Activated CD4-positive, alpha-beta memory T cell treated with anti-CD3 and anti-CD28 coated beads for 36 hours (primary cell): ENCODE measurements around the gene PROK2. TPM values are rescaled to one million over a fixed set of nuclear protein-coding genes. Genes with fewer than 3 reads are reported as not detected.

Experiments used
- CTCF ChIA-PET: fragments of 350-600 bp; sonication (Branson Sonifier 250); formaldehyde crosslinking; loops from one replicate; lab custom pipeline; 2021; ENCODE audit warnings: antibody characterized with exemption, inconsistent platforms; lab: Charles Lee
- POLR2A ChIA-PET: fragments of 350-600 bp; sonication (Branson Sonifier 250); formaldehyde crosslinking; loops from one replicate; lab custom pipeline; 2021; ENCODE audit warnings: antibody characterized with exemption; lab: Charles Lee
- DNase-seq: peaks from one replicate; pipeline ENCODE4 v3.0.0-alpha.2; 2020
- H3K27ac Mint-ChIP-seq: one replicate; pipeline ENCODE4 v1.8.0; 2021; ENCODE audit warnings: mixed read lengths
- H3K27me3 Mint-ChIP-seq: one replicate; pipeline ENCODE4 v1.8.0; 2021; ENCODE audit warnings: mixed read lengths
- H3K36me3 Mint-ChIP-seq: one replicate; pipeline ENCODE4 v1.8.0; 2021; ENCODE audit warnings: mixed read lengths
- H3K4me1 Mint-ChIP-seq: one replicate; pipeline ENCODE4 v1.8.0; 2021; ENCODE audit warnings: low read depth, mixed read lengths
- H3K4me3 Mint-ChIP-seq: one replicate; pipeline ENCODE4 v1.8.0; 2021; ENCODE audit warnings: mild to moderate bottlenecking, mixed read lengths
- H3K9me3 Mint-ChIP-seq: one replicate; pipeline ENCODE4 v1.8.0; 2021; ENCODE audit warnings: mixed read lengths
- intact Hi-C: fragments of 100-400 bp; cut with micrococcal nuclease; formaldehyde crosslinking; loops from one replicate; pipeline ENCODE4 v1.15.1; 2023
- total RNA-seq, 2 experiments: library from RNA; stranded (reverse); gene quantifications; one replicate each; pipeline ENCODE4 v1.2.3, GENCODE V29; 2021

The PROK2 gene, protein sequence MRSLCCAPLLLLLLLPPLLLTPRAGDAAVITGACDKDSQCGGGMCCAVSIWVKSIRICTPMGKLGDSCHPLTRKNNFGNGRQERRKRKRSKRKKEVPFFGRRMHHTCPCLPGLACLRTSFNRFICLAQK
- total RNA-seq, result under 1 TPM; 0.26 to 0.44 TPM

DNA sequence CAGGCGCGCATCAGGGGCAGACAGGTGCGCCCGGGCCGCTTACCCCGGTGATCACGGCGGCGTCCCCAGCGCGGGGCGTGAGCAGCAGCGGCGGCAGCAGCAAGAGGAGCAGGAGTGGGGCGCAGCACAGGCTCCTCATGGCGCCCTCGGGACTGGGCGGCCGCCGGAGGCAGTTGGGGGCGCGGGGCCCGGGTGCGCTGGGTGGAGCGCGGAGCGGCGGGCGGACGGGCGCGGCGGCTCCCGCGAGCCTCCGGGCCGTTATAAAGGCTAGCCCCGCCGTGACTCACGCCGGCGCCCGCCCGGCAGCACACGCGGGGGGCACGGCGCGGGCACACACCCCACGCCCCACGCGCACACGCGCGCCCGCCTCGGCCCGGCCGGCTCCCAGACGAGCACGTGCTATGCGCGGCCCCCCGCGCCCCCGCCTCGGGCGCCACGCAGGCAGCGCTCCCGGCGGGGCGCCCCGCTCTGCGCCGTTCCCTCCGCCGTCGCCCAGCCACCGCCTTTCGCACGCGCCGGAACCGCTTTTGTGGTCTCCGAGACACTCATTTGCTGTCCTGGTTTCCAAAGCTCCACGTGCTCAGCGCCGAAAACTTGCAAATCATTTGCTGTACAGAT is at the start of gene PROK2:
Gene PROK2, minus strand, starts transcription at position 235 of the 618 bp plus-strand sequence. Its CDS starts 96 bp downstream, at position 139.
- POLR2A ChIA-PET, result no interaction called here
- intact Hi-C loops, result loop anchor here (2.0 kb wide), 1 partner anchor 74 kb away; no protein-coding TSS in a partner anchor
- Mint-ChIP-seq H3K4me3 (peak within 1 kb of the TSS; percentile 61), H3K36me3 (no peaks in the 10 kb centered on the region), H3K9me3 (no peaks in the 10 kb centered on the region), H3K27ac (no peak within 1 kb of the TSS), H3K27me3 (peaks cover 58% of the 10 kb centered on the region), H3K4me1 (peaks cover 17% of the 10 kb centered on the region)
- CTCF ChIA-PET, result no interaction called here
- peak; percentile 59 for DNase-seq

DNA sequence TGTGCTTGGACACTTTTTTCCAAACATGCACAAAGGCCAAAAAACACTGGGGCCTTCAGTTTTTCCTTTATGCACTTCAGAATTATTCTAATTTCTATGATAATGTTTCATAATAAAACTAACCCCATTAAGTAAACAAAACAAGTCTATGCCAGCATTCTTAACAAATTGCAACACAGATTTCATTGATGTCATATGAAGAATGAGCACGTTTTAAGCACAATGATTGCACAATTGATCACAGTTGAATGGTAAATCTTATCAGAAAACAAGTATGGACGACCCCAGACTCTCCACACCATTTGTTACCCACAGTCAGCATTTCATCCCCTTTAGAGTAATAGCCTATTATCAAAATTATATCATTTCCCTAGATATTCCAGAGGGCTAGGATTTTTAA is 46.7 kb upstream of the PROK2 start:
- H3K4me3 Mint-ChIP-seq, result no peak overlapping the region
- H3K27ac Mint-ChIP-seq, result no peak overlapping the region
- intact Hi-C loops, result no loop called here
- H3K9me3 Mint-ChIP-seq, result no peaks in the 10 kb centered on the region
- no peak for DNase-seq
- ChIA-PET POLR2A (no interaction called here), CTCF (no interaction called here)
- peaks cover 4% of the 10 kb centered on the region for H3K27me3 Mint-ChIP-seq
- H3K4me1 Mint-ChIP-seq, result peaks cover 4% of the 10 kb centered on the region
- no peaks in the 10 kb centered on the region for H3K36me3 Mint-ChIP-seq

DNA sequence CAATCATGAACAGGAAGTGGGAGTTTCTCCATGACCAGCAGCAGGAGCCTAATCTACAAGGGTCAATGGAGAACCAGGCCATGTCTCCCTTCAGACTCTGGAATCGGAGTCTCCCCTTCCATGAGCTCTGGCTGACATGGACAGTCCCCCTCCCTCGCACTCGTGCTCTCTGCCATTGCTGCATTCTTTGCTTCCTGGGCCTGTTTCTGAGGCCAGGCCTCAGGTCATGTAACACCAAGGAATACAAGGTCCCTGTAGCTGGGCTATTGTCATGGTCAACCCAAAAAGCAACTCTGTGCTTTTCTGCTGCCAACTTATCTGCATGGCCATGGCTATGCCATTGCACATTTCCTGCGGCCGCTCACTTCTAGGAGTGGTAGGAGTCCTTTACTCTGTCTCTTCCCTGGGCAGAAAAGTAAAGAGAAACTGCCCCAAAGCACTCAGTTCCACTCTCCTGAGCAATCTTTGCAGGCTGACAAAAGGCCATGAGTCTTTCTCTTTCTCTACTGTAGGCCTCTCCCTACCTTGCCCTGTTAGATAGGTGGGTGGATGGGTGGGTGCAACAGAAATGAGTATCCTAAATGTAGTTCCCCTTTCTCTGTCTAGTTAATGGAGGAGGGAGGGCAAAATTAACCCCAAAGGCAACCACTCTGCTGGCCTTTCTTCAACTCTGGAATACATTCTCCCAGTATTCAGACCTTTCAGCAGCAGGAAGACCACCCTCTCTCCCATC is 40.8 kb upstream of the PROK2 start:
- no peak overlapping the region for H3K4me3 Mint-ChIP-seq
- no peak overlapping the region for H3K27ac Mint-ChIP-seq
- no peak for DNase-seq
- H3K9me3 Mint-ChIP-seq, result no peaks in the 10 kb centered on the region
- H3K27me3 Mint-ChIP-seq, result peaks cover 4% of the 10 kb centered on the region
- no peaks in the 10 kb centered on the region for H3K36me3 Mint-ChIP-seq
- ChIA-PET CTCF (no interaction called here), POLR2A (no interaction called here)
- intact Hi-C loops, result no loop called here
- H3K4me1 Mint-ChIP-seq, result peaks cover 4% of the 10 kb centered on the region

DNA sequence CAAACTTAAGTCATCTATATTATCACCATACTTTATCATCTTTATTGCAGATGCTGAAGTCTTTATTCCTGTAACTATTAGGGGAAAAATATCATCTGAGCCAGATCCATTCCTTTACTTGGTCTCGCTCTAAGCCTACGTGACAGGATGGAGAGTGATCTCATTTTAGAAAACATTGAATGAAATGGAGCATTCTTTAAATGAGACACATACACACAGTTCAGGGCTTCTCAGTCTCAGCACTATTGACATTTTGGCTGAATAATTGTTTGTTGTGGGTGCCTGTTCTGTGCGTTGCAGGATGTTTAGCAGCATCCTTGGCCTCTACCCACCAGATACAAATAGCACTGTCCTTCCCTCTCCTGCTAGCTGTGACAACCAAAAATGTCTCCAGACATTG is 36.2 kb upstream of the PROK2 start:
- H3K4me1 Mint-ChIP-seq, result no peaks in the 10 kb centered on the region
- no peak for DNase-seq
- H3K9me3 Mint-ChIP-seq, result no peaks in the 10 kb centered on the region
- H3K4me3 Mint-ChIP-seq, result no peak overlapping the region
- ChIA-PET CTCF (no interaction called here), POLR2A (no interaction called here)
- no peaks in the 10 kb centered on the region for H3K36me3 Mint-ChIP-seq
- no peak overlapping the region for H3K27ac Mint-ChIP-seq
- H3K27me3 Mint-ChIP-seq, result no peaks in the 10 kb centered on the region
- intact Hi-C loops, result no loop called here

DNA sequence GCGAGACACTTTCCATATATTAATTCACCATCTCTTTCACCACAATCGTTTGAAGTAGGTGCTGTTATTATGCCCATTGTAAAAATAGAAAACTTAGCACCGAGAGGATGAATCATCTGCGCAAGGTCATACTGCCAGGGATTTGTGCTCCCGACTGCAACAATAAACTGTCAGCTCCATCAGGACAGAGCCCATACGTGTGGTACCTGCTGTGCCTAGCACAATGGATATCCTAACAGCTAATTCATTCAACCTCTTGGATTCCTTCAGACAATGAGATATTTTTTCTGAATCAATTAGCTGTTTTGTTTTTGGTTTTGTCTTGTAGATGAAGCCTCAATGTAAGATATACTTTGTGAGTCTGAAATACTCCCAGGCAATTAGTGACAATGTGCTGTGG is 32.3 kb upstream of the PROK2 start:
- no peaks in the 10 kb centered on the region for H3K9me3 Mint-ChIP-seq
- no peaks in the 10 kb centered on the region for H3K4me1 Mint-ChIP-seq
- POLR2A ChIA-PET, result no interaction called here
- H3K27me3 Mint-ChIP-seq, result no peaks in the 10 kb centered on the region
- intact Hi-C loops, result no loop called here
- H3K36me3 Mint-ChIP-seq, result no peaks in the 10 kb centered on the region
- H3K27ac Mint-ChIP-seq, result no peak overlapping the region
- H3K4me3 Mint-ChIP-seq, result no peak overlapping the region
- CTCF ChIA-PET, result interaction anchor here (1.4 kb wide), 1 partner anchor 107 kb away, joined by 3 read pairs; no protein-coding TSS in a partner anchor
- no peak for DNase-seq

DNA sequence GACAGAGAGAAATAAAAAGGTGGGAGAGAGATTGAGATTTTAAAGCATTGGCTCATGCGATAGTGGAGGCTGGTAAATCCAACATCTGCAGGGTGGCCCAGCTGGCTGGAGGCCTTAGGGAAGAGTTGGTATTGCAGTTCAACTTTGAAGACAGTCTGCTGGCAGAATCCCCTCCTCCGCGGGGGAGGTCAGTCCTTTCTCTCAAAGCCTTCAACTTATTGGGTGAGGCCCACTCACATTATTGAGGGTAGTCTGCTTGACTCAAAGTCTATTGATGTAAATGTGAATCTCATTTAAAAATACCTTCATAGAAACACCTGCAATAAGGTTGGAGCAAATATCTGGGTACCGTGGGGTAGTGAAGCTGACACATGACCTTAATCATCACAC is 31.8 kb upstream of the PROK2 start:
- DNase-seq, result no peak
- Mint-ChIP-seq H3K27ac (no peak overlapping the region), H3K27me3 (no peaks in the 10 kb centered on the region), H3K4me3 (no peak overlapping the region), H3K4me1 (no peaks in the 10 kb centered on the region), H3K36me3 (no peaks in the 10 kb centered on the region), H3K9me3 (no peaks in the 10 kb centered on the region)
- intact Hi-C loops, result no loop called here
- CTCF ChIA-PET, result interaction anchor here (0.6 kb wide), 1 partner anchor 56 kb away, joined by 3 read pairs; no protein-coding TSS in a partner anchor
- POLR2A ChIA-PET, result no interaction called here

DNA sequence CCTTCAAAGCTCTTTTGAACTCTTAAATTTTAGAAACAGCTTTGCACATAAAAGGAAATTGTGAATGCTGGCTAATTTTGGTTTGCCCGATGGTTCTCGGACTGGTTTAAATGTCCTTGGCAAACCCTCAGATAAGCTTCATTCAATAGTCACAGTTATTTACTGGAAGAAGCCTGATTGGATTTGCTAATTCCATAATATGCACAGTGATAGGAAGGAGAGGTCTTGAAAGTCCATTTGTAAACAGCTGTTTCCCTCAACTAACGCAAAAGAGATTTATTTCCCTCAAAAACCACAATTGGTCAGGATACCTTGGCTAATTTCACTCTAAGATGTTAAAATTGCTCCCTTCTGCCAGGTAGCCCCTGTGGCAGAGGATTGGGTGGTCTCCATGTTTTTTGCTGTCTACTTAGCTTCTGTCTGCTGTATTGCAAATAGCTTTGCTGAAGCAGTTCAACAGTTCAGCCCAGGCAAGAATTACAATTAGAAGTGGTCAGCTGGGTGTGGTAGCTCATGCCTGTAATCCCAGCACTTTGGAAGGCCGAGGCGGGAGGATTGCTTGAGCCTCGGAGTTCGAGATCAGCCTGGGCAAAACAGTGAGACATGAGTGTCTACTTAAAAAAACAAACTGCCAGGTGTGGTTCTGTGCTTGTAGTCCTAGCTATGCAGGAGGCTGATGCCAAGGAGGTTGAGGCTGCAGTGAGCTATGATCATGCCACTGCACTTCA is 30.6 kb upstream of the PROK2 start:
- intact Hi-C loops, result no loop called here
- Mint-ChIP-seq H3K36me3 (no peaks in the 10 kb centered on the region), H3K4me1 (no peaks in the 10 kb centered on the region), H3K27ac (no peak overlapping the region), H3K9me3 (no peaks in the 10 kb centered on the region), H3K27me3 (no peaks in the 10 kb centered on the region), H3K4me3 (no peak overlapping the region)
- ChIA-PET POLR2A (no interaction called here), CTCF (no interaction called here)
- no peak for DNase-seq

DNA sequence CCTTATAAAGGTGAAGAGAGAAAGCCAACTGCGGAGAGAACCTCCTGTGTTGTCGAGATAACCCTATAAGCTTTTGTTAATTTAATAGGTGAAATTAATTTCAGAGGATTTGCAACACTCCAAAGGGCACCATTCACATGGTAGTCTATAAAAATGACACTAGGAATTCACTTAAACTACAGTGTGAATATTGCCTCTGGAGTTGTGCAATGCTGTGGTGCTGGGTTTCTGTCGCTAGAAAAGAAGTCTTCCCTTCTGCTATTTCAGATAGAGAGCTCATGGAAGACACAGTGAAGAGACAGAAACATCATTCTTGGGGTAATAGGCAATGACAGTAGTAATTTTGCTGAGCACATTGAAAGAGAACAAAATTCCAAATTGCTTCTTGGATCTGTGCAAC is 28.8 kb upstream of the PROK2 start:
- Mint-ChIP-seq H3K4me3 (no peak overlapping the region), H3K27me3 (no peaks in the 10 kb centered on the region), H3K4me1 (no peaks in the 10 kb centered on the region), H3K27ac (no peak overlapping the region), H3K9me3 (no peaks in the 10 kb centered on the region), H3K36me3 (no peaks in the 10 kb centered on the region)
- no peak for DNase-seq
- ChIA-PET POLR2A (no interaction called here), CTCF (no interaction called here)
- intact Hi-C loops, result no loop called here

DNA sequence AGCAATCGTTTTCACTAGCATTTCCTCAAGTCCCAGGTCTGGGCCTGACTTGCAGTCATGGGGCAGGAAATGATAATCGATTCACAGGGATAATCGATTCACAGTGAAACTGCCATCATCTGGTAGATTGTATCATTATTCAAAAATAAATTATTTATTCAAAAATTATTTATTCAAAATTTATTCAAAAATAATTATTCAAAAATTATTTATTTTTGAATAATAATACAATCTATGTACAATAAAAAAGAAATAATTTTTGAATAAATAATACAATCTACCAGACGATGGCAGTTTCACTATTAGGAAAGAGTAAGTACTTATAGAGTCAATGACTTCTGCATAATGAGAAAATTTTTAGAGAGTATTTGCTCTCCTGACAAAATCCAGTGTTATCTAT is 28.1 kb upstream of the PROK2 start:
- ChIA-PET POLR2A (no interaction called here), CTCF (no interaction called here)
- no peaks in the 10 kb centered on the region for H3K36me3 Mint-ChIP-seq
- DNase-seq, result no peak
- no peaks in the 10 kb centered on the region for H3K9me3 Mint-ChIP-seq
- intact Hi-C loops, result no loop called here
- H3K27me3 Mint-ChIP-seq, result no peaks in the 10 kb centered on the region
- H3K4me3 Mint-ChIP-seq, result no peak overlapping the region
- H3K4me1 Mint-ChIP-seq, result no peaks in the 10 kb centered on the region
- no peak overlapping the region for H3K27ac Mint-ChIP-seq

DNA sequence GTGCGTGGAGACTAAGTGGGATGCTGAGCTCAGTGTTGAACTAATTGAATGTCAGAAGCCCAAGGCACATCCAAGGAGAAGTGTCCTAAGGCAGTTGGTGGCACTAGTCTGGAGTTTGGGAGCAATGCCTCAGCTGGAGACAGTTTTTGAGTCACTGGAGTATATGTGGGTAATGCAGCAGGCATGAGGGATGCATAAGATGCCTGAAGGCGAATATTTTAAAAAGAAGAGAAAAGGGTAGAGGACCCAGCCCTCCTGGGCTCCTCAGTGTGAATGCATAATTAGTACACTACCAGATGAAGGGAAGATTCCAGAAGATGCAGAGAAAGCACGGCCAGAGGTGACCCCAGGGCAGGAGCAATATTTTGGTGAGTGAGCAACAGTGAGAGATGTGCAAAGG is 25.1 kb upstream of the PROK2 start:
- no peaks in the 10 kb centered on the region for H3K27me3 Mint-ChIP-seq

DNA sequence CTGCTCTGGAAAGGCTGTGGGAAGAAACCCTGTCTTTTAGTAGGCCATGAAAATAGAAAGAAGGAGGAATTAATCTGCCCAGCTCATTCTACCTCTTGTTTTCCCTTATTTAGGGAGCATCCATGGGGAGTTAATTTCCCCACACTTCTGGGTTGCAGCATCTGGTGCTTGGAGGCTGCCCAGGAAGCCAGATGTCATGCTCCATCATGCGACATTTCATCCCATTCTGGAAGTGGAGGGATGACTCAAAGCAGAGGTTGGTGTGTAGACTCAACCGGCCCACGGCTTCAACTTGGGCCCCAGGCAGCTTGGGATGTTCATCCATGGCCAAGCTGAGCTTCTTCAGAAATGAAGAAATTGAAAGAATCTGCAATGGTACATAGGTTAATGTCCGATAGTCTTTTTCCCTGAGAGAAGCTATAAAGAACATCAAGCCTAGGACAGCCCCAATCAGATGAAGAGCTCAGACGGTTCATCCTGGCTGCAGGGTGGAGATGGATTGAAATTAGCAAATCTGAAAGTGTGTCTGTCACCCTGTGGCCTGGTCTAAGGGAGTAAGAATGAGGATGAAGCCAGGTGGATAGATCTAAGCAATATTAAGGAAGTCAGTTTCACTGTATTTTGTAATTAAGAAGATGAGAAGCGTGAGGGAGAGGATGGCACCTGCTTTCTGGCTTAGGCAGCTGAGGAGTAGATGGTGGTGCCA is 24.5 kb upstream of the PROK2 start:
- ChIA-PET POLR2A (no interaction called here), CTCF (interaction anchor here (1.1 kb wide), 1 partner anchor 100 kb away, joined by 5 read pairs; no protein-coding TSS in a partner anchor)
- no peaks in the 10 kb centered on the region for H3K9me3 Mint-ChIP-seq
- no peaks in the 10 kb centered on the region for H3K27me3 Mint-ChIP-seq
- intact Hi-C loops, result no loop called here
- no peaks in the 10 kb centered on the region for H3K4me1 Mint-ChIP-seq
- H3K27ac Mint-ChIP-seq, result no peak overlapping the region
- no peak for DNase-seq
- no peaks in the 10 kb centered on the region for H3K36me3 Mint-ChIP-seq
- H3K4me3 Mint-ChIP-seq, result no peak overlapping the region

More for the DNA sequence above, 25.1 kb upstream of the PROK2 start:
- no peak overlapping the region for H3K27ac Mint-ChIP-seq
- DNase-seq, result no peak
- ChIA-PET POLR2A (no interaction called here), CTCF (no interaction called here)
- H3K9me3 Mint-ChIP-seq, result no peaks in the 10 kb centered on the region
- H3K36me3 Mint-ChIP-seq, result no peaks in the 10 kb centered on the region
- intact Hi-C loops, result no loop called here
- H3K4me1 Mint-ChIP-seq, result no peaks in the 10 kb centered on the region
- no peak overlapping the region for H3K4me3 Mint-ChIP-seq

DNA sequence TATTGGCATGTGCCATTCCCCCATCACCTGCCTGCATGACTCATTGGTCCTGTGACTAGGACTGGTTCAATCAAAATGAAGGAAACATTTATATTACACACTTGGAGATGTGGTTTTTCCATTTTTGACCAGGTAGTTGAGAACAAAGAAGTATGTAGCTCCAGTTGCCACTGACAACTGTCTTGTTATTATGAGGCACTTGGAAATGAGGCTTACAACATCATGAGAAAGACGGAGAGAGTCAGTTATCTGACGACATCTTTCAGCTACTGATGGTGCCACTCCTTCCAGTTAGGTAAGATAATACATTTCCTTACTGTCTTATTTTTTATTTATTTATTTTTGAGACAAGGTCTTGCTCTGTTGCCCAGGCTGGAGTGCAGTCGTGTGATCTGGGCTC is 21.8 kb upstream of the PROK2 start:
- H3K27me3 Mint-ChIP-seq, result peaks cover 3% of the 10 kb centered on the region
- ChIA-PET POLR2A (no interaction called here), CTCF (no interaction called here)
- DNase-seq, result no peak
- H3K4me3 Mint-ChIP-seq, result no peak overlapping the region
- no peaks in the 10 kb centered on the region for H3K9me3 Mint-ChIP-seq
- no peaks in the 10 kb centered on the region for H3K4me1 Mint-ChIP-seq
- H3K27ac Mint-ChIP-seq, result no peak overlapping the region
- no peaks in the 10 kb centered on the region for H3K36me3 Mint-ChIP-seq
- intact Hi-C loops, result no loop called here
